GM23338 (cell line): ENCODE data around the gene C2orf72. TPM values are rescaled to one million over a fixed set of nuclear protein-coding genes. Genes with fewer than 3 reads are reported as not detected.
"Not testable (repeated sequence)": the region's sequence is repeated elsewhere in the genome, so short reads cannot be mapped to it uniquely, and the experiment has no call there.

Source experiments
- ATAC-seq: fragments of 200-7000 bp; cut with Tn5 transposase; 3 replicates; pipeline ENCODE4 v1.9.1; 2020
- DNase-seq: peaks from one replicate; pipeline ENCODE4 v3.0.0-alpha.2; 2015; ENCODE audit warnings: low spot score
- H2AFZ ChIP-seq: fragments of 200-600 bp; sonication (generic); 2 replicates; pipeline ENCODE4 v1.8.0; 2016; ENCODE audit warnings: antibody characterized with exemption, mild to moderate bottlenecking, moderate library complexity
- H3F3A ChIP-seq: fragments of 200-600 bp; sonication (generic); replicated peaks from 2 replicates; pipeline ENCODE4 v1.8.0; 2017; ENCODE audit warnings: antibody characterized with exemption, mixed run types, low read depth
- H3K27ac ChIP-seq: fragments of 200-600 bp; sonication (generic); 2 replicates; pipeline ENCODE4 v1.6.1; 2016; ENCODE audit warnings: low read depth
- H3K27me3 ChIP-seq: fragments of 200-600 bp; sonication (generic); 2 replicates; pipeline ENCODE4 v1.8.0; 2016; ENCODE audit warnings: mild to moderate bottlenecking, mixed run types, moderate library complexity; ENCODE audit not compliant: insufficient read depth
- H3K36me3 ChIP-seq: fragments of 200-600 bp; sonication (generic); 2 replicates; pipeline ENCODE4 v1.8.0; 2016; ENCODE audit warnings: mild to moderate bottlenecking; ENCODE audit not compliant: insufficient read depth
- H3K4me1 ChIP-seq: fragments of 200-600 bp; sonication (generic); 2 replicates; pipeline ENCODE4 v1.8.0; 2016; ENCODE audit warnings: mild to moderate bottlenecking, moderate library complexity; ENCODE audit not compliant: insufficient read depth
- H3K4me2 ChIP-seq: fragments of 200-600 bp; sonication (generic); 2 replicates; pipeline ENCODE4 v1.7.1; 2017; ENCODE audit warnings: mixed run types
- H3K4me3 ChIP-seq: fragments of 200-600 bp; sonication (generic); 2 replicates; pipeline ENCODE4 v1.6.1; 2016; ENCODE audit warnings: mixed run types
- H3K79me2 ChIP-seq: fragments of 200-600 bp; sonication (generic); replicated peaks from 2 replicates; pipeline ENCODE4 v1.8.0; 2017; ENCODE audit warnings: mild to moderate bottlenecking; ENCODE audit not compliant: insufficient read depth
- H3K9me2 ChIP-seq: fragments of 200-600 bp; sonication (generic); 2 replicates; pipeline ENCODE4 v1.8.0; 2017; ENCODE audit not compliant: insufficient read depth
- H4K20me1 ChIP-seq: fragments of 200-600 bp; sonication (generic); replicated peaks from 2 replicates; pipeline ENCODE4 v1.8.0; 2017; ENCODE audit warnings: mild to moderate bottlenecking; ENCODE audit not compliant: insufficient read depth
- H3K27ac Mint-ChIP-seq: 2 replicates; pipeline ENCODE4 v1.8.0; 2020; ENCODE audit warnings: inconsistent platforms, mild to moderate bottlenecking, moderate library complexity, mixed read lengths
- H3K27me3 Mint-ChIP-seq: 3 replicates; pipeline ENCODE4 v1.8.0; 2022; ENCODE audit warnings: low read depth, mild to moderate bottlenecking, moderate library complexity, mixed read lengths, inconsistent platforms; ENCODE audit not compliant: insufficient read depth, poor library complexity
- H3K36me3 Mint-ChIP-seq: 3 replicates; pipeline ENCODE4 v1.8.0; 2021; ENCODE audit warnings: low read depth, mild to moderate bottlenecking, inconsistent platforms, moderate library complexity, mixed read lengths
- H3K4me1 Mint-ChIP-seq: 3 replicates; pipeline ENCODE4 v1.8.0; 2020; ENCODE audit warnings: mild to moderate bottlenecking, inconsistent platforms, mixed read lengths
- H3K4me3 Mint-ChIP-seq: 3 replicates; pipeline ENCODE4 v1.8.0; 2021; ENCODE audit warnings: moderate library complexity, mild to moderate bottlenecking, inconsistent platforms, mixed read lengths
- H3K9me3 Mint-ChIP-seq: 3 replicates; pipeline ENCODE4 v1.8.0; 2020; ENCODE audit warnings: moderate library complexity, mild to moderate bottlenecking, inconsistent platforms, mixed read lengths
- CREB1 ChIP-seq: fragments of 250-450 bp; sonication (Bioruptor Pico); IDR thresholded peaks from 2 replicates; pipeline ENCODE4 v1.5.0; 2020; ENCODE audit warnings: low read depth, mild to moderate bottlenecking, moderate library complexity
- EZH2phosphoT487 ChIP-seq: fragments of 200-600 bp; sonication (generic); IDR thresholded peaks from one replicate; pipeline ENCODE4 v1.8.1; 2018; ENCODE audit warnings: antibody characterized with exemption; ENCODE audit not compliant: unreplicated experiment
- POLR2AphosphoS5 ChIP-seq: IDR thresholded peaks from 2 replicates; pipeline ENCODE4 v1.6.1; 2016; ENCODE audit warnings: antibody characterized with exemption, low read depth
- STAT1 ChIP-seq: IDR thresholded peaks from one replicate; pipeline ENCODE4 v1.6.1; 2016; ENCODE audit warnings: antibody characterized with exemption; ENCODE audit not compliant: unreplicated experiment
- ZNF114 ChIP-seq: fragments of 250-450 bp; sonication (Bioruptor Pico); IDR thresholded peaks from 2 replicates; pipeline ENCODE4 v1.5.0; 2020; ENCODE audit warnings: mild to moderate bottlenecking, moderate library complexity
- ZNF331 ChIP-seq: fragments of 250-450 bp; sonication (Bioruptor Pico); IDR thresholded peaks from 2 replicates; pipeline ENCODE4 v1.5.0; 2020; ENCODE audit warnings: low read depth, mild to moderate bottlenecking, moderate library complexity
- polyA plus RNA-seq: library from polyadenylated mRNA; unstranded; fragments of >200 nt; fragmentation: Nextera tagmentation; extraction: Ambion mirVana; gene quantifications from 2 replicates; pipeline ENCODE4 v1.2.1, GENCODE V29; 2016
- total RNA-seq: library from RNA; depleted of rRNA; stranded (reverse); fragments of >200 nt; shearing (Covaris generic); gene quantifications from 2 replicates; pipeline ENCODE4 v1.2.3, GENCODE V29; 2014
- TF ChIP-seq, protein P1 (sequence below): IDR thresholded peaks from one replicate; pipeline ENCODE4 v1.6.1; 2018; ENCODE audit warnings: antibody characterized with exemption; ENCODE audit not compliant: unreplicated experiment
- TF ChIP-seq, protein P2 (sequence below): IDR thresholded peaks from 2 replicates; pipeline ENCODE4 v1.6.1; 2016; ENCODE audit warnings: antibody characterized with exemption
- TF ChIP-seq, protein P3 (sequence below): fragments of 250-450 bp; sonication (Bioruptor Pico); IDR thresholded peaks from 2 replicates; pipeline ENCODE4 v1.5.0; 2020; ENCODE audit warnings: mild to moderate bottlenecking, moderate library complexity

C2orf72 gene
- total and polyA plus RNA-seq, 2 experiments from 2014 or later: 0.37 to 1.4 TPM

DNA sequence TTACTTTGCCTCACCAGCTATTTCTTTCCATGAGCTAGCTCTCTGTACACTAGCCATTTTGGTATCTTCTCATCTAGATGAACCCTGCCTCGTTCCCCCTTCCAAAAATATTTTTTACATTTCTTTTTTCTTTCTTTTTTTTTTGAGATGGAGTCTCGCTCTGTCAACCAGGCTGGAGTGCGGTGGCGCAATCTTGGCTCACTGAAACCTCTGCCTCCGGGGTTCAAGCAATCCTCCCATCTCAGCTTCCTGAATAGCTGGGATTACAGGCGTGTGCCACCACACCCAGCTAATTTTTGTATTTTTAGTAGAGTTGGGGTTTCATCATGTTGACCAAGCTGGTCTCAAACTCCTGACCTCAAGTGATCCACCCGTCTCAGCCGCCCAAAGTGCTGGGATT, 30.2 kb downstream of the C2orf72 start:
- H3K4me3 Mint-ChIP-seq, H3K27me3 ChIP-seq, H3K27ac Mint-ChIP-seq, ATAC-seq, H3K9me3 Mint-ChIP-seq, H3K4me1 Mint-ChIP-seq, H3F3A ChIP-seq, H3K9me2 ChIP-seq, H2AFZ ChIP-seq, H3K4me3 ChIP-seq, H3K27me3 Mint-ChIP-seq, DNase-seq, H3K4me2 ChIP-seq, H3K27ac ChIP-seq, H3K4me1 ChIP-seq: not testable (repeated sequence)
- H3K36me3 ChIP-seq: peaks cover 75% of the 10 kb centered on the region
- H3K36me3 Mint-ChIP-seq: peaks cover 78% of the 10 kb centered on the region
- H4K20me1 ChIP-seq: peaks cover 15% of the 10 kb centered on the region
- peaks cover 24% of the 10 kb centered on the region for H3K79me2 ChIP-seq

DNA sequence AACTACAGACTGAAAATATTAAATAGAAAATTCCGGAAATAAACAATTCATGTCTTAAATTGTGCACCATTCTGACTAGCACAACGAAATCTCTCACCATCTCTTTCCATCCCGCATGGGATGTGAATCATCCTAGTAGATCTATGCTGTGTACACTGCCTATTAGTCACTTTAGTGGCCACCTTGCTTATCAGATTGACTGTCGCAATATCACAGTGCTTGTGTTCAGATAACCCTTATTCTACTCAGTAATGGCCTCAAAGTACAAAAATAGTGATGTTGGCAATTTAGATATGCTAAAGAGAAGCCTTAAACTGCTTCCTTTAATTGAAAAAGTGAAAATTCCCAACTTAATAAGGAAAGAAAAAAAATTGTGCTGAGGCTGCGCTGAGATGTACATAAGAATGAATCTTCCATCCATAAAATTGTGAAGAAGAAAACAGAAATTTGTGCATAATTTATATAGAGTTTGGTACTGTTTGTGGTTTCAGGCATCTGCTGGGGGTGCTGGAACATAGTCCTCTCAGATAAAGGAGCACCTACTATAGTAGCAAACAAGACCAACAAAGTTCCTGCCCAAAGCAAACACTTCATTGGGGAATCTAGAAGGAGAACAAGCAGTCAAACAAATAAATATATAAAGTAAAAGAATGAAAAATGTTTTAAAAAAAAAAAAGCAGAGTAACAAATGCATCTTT, 31.4 kb downstream of the C2orf72 start:
- DNase-seq: no peak
- H3K27ac ChIP-seq: no peak overlapping the region
- H3K36me3 ChIP-seq: peaks cover 70% of the 10 kb centered on the region
- H3K79me2 ChIP-seq: peaks cover 16% of the 10 kb centered on the region
- no peaks in the 10 kb centered on the region for H3K27me3 ChIP-seq
- Mint-ChIP-seq H3K36me3 (peaks cover 74% of the 10 kb centered on the region), H3K4me3 (no peak overlapping the region), H3K4me1 (no peaks in the 10 kb centered on the region), H3K27me3 (no peaks in the 10 kb centered on the region), H3K27ac (no peak overlapping the region; the same call in 1 of the 2 replicates), H3K9me3 (no peaks in the 10 kb centered on the region)
- peaks cover 15% of the 10 kb centered on the region for H4K20me1 ChIP-seq
- no peak overlapping the region for H3K4me3 ChIP-seq
- H3K9me2 ChIP-seq: no peaks in the 10 kb centered on the region
- H2AFZ ChIP-seq: no peak overlapping the region
- TF ChIP-seq, protein P1, sequence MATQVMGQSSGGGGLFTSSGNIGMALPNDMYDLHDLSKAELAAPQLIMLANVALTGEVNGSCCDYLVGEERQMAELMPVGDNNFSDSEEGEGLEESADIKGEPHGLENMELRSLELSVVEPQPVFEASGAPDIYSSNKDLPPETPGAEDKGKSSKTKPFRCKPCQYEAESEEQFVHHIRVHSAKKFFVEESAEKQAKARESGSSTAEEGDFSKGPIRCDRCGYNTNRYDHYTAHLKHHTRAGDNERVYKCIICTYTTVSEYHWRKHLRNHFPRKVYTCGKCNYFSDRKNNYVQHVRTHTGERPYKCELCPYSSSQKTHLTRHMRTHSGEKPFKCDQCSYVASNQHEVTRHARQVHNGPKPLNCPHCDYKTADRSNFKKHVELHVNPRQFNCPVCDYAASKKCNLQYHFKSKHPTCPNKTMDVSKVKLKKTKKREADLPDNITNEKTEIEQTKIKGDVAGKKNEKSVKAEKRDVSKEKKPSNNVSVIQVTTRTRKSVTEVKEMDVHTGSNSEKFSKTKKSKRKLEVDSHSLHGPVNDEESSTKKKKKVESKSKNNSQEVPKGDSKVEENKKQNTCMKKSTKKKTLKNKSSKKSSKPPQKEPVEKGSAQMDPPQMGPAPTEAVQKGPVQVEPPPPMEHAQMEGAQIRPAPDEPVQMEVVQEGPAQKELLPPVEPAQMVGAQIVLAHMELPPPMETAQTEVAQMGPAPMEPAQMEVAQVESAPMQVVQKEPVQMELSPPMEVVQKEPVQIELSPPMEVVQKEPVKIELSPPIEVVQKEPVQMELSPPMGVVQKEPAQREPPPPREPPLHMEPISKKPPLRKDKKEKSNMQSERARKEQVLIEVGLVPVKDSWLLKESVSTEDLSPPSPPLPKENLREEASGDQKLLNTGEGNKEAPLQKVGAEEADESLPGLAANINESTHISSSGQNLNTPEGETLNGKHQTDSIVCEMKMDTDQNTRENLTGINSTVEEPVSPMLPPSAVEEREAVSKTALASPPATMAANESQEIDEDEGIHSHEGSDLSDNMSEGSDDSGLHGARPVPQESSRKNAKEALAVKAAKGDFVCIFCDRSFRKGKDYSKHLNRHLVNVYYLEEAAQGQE: no peak
- TF ChIP-seq, protein P2, sequence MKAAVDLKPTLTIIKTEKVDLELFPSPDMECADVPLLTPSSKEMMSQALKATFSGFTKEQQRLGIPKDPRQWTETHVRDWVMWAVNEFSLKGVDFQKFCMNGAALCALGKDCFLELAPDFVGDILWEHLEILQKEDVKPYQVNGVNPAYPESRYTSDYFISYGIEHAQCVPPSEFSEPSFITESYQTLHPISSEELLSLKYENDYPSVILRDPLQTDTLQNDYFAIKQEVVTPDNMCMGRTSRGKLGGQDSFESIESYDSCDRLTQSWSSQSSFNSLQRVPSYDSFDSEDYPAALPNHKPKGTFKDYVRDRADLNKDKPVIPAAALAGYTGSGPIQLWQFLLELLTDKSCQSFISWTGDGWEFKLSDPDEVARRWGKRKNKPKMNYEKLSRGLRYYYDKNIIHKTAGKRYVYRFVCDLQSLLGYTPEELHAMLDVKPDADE: no peak
- no peak for TF ChIP-seq STAT1
- no peak for TF ChIP-seq POLR2AphosphoS5
- TF ChIP-seq, protein P3, sequence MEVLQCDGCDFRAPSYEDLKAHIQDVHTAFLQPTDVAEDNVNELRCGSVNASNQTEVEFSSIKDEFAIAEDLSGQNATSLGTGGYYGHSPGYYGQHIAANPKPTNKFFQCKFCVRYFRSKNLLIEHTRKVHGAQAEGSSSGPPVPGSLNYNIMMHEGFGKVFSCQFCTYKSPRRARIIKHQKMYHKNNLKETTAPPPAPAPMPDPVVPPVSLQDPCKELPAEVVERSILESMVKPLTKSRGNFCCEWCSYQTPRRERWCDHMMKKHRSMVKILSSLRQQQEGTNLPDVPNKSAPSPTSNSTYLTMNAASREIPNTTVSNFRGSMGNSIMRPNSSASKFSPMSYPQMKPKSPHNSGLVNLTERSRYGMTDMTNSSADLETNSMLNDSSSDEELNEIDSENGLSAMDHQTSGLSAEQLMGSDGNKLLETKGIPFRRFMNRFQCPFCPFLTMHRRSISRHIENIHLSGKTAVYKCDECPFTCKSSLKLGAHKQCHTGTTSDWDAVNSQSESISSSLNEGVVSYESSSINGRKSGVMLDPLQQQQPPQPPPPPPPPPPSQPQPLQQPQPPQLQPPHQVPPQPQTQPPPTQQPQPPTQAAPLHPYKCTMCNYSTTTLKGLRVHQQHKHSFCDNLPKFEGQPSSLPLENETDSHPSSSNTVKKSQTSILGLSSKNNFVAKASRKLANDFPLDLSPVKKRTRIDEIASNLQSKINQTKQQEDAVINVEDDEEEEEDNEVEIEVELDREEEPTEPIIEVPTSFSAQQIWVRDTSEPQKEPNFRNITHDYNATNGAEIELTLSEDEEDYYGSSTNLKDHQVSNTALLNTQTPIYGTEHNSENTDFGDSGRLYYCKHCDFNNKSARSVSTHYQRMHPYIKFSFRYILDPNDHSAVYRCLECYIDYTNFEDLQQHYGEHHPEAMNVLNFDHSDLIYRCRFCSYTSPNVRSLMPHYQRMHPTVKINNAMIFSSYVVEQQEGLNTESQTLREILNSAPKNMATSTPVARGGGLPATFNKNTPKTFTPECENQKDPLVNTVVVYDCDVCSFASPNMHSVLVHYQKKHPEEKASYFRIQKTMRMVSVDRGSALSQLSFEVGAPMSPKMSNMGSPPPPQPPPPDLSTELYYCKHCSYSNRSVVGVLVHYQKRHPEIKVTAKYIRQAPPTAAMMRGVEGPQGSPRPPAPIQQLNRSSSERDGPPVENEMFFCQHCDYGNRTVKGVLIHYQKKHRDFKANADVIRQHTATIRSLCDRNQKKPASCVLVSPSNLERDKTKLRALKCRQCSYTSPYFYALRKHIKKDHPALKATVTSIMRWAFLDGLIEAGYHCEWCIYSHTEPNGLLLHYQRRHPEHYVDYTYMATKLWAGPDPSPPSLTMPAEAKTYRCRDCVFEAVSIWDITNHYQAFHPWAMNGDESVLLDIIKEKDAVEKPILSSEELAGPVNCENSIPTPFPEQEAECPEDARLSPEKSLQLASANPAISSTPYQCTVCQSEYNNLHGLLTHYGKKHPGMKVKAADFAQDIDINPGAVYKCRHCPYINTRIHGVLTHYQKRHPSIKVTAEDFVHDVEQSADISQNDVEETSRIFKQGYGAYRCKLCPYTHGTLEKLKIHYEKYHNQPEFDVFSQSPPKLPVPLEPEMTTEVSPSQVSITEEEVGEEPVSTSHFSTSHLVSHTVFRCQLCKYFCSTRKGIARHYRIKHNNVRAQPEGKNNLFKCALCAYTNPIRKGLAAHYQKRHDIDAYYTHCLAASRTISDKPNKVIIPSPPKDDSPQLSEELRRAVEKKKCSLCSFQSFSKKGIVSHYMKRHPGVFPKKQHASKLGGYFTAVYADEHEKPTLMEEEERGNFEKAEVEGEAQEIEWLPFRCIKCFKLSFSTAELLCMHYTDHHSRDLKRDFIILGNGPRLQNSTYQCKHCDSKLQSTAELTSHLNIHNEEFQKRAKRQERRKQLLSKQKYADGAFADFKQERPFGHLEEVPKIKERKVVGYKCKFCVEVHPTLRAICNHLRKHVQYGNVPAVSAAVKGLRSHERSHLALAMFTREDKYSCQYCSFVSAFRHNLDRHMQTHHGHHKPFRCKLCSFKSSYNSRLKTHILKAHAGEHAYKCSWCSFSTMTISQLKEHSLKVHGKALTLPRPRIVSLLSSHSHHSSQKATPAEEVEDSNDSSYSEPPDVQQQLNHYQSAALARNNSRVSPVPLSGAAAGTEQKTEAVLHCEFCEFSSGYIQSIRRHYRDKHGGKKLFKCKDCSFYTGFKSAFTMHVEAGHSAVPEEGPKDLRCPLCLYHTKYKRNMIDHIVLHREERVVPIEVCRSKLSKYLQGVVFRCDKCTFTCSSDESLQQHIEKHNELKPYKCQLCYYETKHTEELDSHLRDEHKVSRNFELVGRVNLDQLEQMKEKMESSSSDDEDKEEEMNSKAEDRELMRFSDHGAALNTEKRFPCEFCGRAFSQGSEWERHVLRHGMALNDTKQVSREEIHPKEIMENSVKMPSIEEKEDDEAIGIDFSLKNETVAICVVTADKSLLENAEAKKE (CRISPR knock-in tag): no peak
- TF ChIP-seq ZNF331 (CRISPR knock-in tag): no peak
- no peak for TF ChIP-seq EZH2phosphoT487
- no peak for TF ChIP-seq CREB1 (CRISPR knock-in tag)
- no peak for TF ChIP-seq ZNF114 (CRISPR knock-in tag)
- H3K4me1 ChIP-seq: no peaks in the 10 kb centered on the region
- no peak for ATAC-seq
- no peaks in the 10 kb centered on the region for H3F3A ChIP-seq
- no peak overlapping the region for H3K4me2 ChIP-seq
